Measurements from ENCODE around the gene DVL1.

The DVL1 gene

GRCh38 chr1:1355416-1355815 lies 6.2 kb upstream of the DVL1 start:
- DNase-seq = no peak

GRCh38 chr1:1354271-1355247 lies 5.3 kb upstream of the DVL1 start:
- no peak for DNase-seq

- no peak for DNase-seq
Observed at GRCh38 chr1:1353389-1354151, 4.4 kb upstream of the DVL1 start.

DNA sequence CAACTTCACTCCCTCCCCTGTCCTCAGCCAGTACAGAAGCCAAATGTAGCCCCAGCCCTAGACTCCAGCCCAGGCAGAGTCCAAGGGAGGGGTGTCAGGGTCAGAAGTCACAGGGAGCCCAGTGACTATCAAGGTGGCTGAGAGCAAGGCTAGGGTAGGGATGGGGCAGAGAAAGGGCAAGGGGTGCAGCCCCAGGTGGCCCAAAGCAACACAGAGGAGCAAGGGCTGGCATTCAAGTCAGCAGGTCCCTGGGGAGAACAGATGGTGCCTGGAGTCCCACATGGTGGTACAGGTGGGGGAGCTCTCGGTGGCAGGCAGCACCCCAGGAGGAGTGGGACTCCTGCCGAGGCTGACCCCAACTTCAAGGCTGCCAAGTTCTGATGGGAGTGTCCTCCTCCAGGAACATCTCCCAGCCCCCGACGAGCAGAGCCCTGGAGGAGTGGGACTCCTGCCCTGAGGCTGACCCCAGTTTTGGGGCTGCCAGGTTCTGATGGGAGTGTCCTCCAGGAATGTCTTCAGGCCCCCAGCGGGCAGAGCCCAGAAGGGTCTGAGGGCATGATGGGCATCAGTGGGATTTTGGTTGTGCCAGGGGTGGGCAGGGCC lies 3.7 kb upstream of the DVL1 start:
- no peak for DNase-seq

DNA sequence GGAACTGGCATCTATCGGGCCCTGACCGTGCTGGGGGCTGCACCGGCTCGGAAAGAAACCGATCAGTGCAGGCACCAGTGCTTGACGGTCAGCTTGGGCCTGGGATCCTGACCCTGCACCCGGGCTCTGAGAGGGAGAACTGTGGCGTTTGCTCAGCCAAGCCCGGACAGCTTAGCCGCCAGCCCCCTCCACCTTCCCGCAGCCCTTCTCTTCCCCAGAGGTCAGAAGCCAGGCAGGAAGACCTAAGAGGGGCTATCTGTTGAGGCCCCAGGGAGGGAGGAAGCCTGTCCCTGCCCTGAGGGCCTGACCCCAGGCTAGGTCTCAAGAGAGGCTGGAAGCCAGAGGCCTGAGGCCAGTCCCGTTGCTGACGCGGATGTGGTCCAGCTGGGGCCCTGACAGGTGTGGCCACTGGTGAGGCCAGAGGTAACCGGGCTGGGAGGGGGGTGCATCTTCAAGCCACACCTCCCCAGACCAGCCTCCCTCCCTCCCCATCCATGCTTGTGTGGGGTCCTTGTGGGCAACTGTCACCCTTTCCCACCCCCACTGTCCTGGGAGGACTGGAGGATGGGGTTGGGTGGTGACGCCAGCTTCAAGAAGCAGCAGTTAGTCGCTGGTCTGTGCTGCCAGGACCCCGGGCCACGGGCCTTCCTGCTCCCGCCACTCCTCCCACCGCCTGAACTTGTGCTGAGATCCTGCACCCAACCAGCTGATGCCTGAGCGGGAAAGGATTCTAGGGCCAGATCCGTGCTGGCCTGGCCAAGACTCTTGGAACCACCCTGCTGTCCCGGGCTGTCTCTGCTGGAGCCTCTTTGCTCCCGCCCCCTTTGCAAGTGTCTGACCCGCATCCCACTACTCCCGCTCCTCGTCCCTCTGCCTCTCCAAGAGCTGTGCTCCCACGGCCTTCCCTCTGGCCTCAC lies 2.6 kb upstream of the DVL1 start:
- DNase-seq = no peak

DNA sequence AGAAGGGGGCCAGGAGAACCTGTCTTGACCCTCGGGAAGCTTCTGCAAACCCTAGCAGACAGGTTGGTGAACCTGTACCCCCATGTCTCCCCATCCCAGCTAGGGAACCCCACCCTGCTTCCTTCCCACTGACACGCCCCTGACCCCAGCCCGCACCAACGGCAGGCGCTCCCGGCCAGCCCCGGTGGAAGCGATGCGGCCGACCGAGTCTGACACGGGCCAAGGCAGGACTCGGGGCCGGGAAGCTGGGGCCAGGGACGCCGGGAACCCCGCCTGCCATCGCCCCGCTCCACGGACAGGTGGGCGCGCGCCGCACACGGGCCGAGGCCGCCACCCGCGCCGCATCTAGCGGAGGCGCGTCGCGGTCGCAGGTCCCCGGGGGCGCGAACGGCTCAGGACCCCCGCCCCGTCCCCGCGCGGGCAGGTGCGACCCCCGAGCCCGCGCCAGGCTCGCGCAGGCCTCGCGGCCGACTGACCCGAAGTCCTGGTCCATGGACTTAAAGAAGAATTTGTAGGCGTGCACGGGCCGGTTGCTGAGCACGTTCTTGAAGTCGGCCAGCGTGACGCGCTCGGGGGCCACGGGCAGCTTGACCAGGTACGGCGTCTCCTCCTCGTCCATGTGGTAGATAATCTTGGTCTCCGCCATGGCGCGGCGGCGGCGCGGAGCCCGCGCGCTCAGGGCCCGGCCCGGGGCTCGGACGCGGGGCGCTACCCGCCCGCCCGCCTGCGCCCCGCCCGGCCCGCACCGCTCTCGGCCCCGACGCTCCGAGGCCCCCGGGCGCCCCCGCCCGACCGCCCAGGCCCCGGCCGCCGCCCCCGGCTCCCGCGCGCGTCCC lies 580 bp downstream of the DVL1 start:
- no peak for DNase-seq

DNA sequence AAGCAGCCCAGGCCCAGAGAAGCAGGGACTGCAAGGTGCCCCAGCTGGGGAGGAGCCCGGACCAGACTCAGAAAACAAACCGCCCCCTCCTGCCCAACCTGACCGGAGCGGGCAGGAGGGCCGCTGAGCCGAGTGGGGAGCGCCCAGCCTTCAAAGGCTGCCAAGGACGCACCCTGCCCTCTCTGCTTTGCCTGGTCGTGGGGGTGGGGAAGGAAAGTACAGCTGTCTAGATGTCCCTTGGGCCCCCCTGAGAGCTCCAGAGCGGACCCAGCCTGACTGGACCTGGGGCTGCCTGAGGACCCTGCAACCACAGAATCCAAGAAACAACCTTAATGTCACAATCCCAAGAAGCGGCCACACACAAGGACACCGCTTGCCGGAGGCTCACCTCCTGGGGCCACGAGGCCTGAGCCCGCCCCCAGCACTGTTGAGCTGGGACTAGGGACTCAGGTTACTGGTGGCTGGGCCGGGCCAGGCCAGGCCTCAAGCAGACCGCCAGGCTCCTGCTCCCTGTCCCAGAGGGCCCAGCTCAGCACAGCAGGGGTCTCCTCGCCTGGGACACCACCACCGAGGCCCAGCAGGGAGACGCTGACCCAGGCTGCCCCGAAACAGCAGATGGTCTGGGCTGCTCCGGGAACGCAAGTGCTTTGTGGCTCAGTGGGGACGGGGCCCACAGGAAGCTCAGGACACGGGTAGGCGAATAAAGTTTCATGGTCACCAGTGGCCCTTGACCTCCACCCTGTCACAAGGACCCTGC lies 1.4 kb downstream of the DVL1 start:
- DNase-seq = no peak

DNA sequence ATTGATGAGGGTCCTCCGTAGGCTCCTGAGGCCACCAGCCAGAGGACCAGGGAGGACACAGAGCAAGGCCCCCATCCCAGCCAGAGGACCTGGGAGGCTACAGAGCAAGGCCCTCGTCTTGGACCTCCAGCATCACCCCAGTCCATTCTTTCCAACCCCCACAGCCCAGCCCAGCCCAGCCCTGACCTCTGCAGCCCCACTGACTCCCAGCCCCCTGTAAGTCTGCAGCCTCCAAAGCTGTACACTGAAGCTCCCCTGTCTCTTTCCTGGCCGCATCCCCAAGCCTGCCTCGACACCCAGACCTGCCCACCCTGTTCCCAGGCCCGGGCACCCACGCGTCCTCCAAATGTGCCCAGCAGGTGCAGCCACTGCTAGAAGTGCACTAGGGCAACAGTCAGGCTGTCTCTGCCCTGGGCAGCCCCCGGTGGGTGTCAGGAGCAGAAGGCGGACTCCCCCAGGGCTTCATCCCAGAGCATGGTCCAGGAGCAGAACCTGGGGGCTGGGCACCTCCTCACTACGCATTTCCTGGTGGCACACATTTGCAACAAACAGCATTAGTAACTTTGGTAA lies 2.1 kb downstream of the DVL1 start:
- no peak for DNase-seq

GRCh38 chr1:1346501-1346890 lies 2.7 kb downstream of the DVL1 start:
- DNase-seq = no peak

- DNase-seq = no peak
Observed at GRCh38 chr1:1345860-1346500, 3.2 kb downstream of the DVL1 start.

DNA sequence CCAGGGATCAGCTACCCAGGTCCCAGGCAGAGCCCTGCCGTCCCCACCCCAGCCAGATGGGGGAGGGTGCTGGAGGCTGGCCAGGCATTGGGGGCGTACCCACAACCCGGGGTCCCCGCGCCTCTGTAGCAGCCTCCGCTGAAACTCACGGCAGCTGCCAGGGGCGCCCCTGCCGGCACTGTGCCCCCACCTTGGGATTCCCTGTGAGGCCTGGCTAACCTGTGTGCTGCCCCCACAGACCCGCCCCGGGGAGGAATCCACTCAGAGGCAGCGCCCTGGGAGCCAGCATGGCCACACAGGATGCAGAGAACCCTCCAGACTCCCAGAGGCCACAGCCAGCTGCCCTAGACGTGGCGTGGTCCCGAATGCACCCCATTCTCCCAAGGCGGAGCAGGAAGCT lies 3.8 kb downstream of the DVL1 start:
- DNase-seq = no peak

- DNase-seq = no peak
Observed at GRCh38 chr1:1344655-1345361, 4.4 kb downstream of the DVL1 start.

- no peak for DNase-seq
Observed at GRCh38 chr1:1343811-1344421, 5.3 kb downstream of the DVL1 start.

- DNase-seq = no peak
Observed at GRCh38 chr1:1342584-1343115, 6.6 kb downstream of the DVL1 start.

GRCh38 chr1:1342061-1342562 lies 7.1 kb downstream of the DVL1 start:
- DNase-seq = no peak

GRCh38 chr1:1341549-1342021 lies 7.6 kb downstream of the DVL1 start:
- DNase-seq = no peak

DNA sequence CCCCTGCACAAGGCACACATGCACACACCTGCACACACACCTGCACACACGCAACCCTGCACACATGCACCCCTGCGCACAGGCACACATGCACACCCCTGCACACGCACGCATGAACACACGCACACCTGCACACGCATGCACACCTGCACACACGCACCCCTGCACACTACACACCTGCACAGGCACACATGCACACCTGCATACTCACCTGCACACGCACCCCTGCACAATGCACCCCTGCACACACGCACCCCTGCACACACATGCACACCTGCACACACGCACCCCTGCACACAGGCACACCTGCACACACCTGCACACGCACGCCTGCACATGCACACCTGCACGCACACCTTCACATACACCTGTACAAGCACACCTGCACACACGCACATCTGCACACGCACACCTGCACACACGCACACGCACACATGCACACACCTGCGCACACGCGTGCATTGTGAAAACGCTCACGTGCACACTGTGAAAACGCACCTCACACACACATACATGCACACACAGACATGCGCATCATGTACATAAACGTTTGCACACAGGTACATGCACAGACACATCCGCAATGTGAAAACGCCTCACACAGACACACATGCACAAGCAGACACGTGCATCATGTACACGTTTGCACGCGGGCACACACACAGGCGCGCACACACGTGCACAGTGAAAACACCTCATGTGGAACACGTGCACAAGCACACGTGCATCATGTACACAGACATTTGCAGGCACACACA lies 8.2 kb downstream of the DVL1 start:
- no peak for DNase-seq
